ENCODE measurements around the gene OR2A1.
"Not testable (repeated sequence)": the region's sequence is repeated elsewhere in the genome, so short reads cannot be mapped to it uniquely, and the experiment has no call there.

DNA sequence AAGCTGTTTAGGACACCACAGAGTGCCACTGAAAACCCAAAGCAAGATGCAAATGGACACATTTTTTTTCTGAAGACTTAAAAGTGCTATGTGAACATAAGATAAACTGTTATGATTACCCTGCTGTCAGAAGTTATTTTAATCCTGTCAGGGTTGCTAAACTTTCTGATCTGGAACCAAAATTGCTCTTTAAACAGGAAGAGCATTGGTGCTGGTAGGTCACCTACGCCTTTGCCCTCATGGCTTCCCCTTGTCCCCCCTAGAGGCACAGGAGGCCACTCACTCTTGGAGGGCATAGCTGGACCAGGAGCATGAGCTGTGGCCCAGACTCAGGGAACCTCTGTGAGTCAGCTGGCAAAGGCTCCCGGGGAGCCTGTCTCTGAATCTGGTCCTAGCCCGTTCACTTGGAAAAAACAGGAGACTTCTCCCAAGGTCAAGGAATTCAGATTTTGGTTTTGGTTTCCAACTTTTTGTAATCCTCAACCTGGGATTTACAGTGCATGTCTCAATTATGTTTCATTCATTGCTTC, 9.5 kb downstream of the OR2A1 start:
- TF ChIP-seq CTCF (IDR thresholded peaks at IDR 0.05; ENCODE audit: low read depth, low read length); POLR2A (IDR thresholded peaks at IDR 0.05; ENCODE audit: extremely low read depth, insufficient read length): not testable (repeated sequence)
